HL-60 (cell line): Measurements from ENCODE around the gene PTPRN2.

Experiments
- GABPA ChIP-seq: IDR thresholded peaks from 2 replicates; pipeline ENCODE4 v1.6.1; 2012; ENCODE audit warnings: low read depth
- SPI1 ChIP-seq: IDR thresholded peaks from 2 replicates; pipeline ENCODE4 v1.6.1; 2012; ENCODE audit warnings: low read depth, mild to moderate bottlenecking, borderline replicate concordance
- TF ChIP-seq, protein P1 (sequence below): IDR thresholded peaks from one replicate; pipeline ENCODE4 v1.5.1; 2011; ENCODE audit warnings: low read length, control low read depth, inconsistent platforms; ENCODE audit not compliant: insufficient read depth
- TF ChIP-seq, protein P2 (sequence below): IDR thresholded peaks from 2 replicates; pipeline ENCODE4 v1.6.1; 2012; ENCODE audit warnings: low read depth; ENCODE audit not compliant: insufficient replicate concordance

DNA sequence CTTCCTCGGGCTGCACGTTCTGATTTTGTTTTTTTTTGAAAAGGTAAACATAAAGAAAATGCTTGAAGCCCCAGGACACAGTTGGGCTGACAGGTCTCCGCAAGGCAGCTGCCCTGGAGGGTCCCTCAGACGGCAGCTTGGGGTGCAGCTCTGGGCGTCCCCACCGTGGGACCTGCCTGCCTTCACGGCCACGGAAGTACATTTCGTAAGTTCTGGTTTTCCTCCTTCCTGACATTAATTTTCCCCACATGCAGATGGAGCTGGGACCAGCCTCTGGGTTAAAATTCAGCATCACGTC, 759.8 kb downstream of the PTPRN2 start:
- TF ChIP-seq, protein P1, sequence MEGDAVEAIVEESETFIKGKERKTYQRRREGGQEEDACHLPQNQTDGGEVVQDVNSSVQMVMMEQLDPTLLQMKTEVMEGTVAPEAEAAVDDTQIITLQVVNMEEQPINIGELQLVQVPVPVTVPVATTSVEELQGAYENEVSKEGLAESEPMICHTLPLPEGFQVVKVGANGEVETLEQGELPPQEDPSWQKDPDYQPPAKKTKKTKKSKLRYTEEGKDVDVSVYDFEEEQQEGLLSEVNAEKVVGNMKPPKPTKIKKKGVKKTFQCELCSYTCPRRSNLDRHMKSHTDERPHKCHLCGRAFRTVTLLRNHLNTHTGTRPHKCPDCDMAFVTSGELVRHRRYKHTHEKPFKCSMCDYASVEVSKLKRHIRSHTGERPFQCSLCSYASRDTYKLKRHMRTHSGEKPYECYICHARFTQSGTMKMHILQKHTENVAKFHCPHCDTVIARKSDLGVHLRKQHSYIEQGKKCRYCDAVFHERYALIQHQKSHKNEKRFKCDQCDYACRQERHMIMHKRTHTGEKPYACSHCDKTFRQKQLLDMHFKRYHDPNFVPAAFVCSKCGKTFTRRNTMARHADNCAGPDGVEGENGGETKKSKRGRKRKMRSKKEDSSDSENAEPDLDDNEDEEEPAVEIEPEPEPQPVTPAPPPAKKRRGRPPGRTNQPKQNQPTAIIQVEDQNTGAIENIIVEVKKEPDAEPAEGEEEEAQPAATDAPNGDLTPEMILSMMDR: no peak
- TF ChIP-seq SPI1 (no peak), GABPA (no peak)
- TF ChIP-seq, protein P2, sequence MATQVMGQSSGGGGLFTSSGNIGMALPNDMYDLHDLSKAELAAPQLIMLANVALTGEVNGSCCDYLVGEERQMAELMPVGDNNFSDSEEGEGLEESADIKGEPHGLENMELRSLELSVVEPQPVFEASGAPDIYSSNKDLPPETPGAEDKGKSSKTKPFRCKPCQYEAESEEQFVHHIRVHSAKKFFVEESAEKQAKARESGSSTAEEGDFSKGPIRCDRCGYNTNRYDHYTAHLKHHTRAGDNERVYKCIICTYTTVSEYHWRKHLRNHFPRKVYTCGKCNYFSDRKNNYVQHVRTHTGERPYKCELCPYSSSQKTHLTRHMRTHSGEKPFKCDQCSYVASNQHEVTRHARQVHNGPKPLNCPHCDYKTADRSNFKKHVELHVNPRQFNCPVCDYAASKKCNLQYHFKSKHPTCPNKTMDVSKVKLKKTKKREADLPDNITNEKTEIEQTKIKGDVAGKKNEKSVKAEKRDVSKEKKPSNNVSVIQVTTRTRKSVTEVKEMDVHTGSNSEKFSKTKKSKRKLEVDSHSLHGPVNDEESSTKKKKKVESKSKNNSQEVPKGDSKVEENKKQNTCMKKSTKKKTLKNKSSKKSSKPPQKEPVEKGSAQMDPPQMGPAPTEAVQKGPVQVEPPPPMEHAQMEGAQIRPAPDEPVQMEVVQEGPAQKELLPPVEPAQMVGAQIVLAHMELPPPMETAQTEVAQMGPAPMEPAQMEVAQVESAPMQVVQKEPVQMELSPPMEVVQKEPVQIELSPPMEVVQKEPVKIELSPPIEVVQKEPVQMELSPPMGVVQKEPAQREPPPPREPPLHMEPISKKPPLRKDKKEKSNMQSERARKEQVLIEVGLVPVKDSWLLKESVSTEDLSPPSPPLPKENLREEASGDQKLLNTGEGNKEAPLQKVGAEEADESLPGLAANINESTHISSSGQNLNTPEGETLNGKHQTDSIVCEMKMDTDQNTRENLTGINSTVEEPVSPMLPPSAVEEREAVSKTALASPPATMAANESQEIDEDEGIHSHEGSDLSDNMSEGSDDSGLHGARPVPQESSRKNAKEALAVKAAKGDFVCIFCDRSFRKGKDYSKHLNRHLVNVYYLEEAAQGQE: no peak
